SK-N-SH (cell line): ENCODE data around the gene NECTIN1. TPM values are rescaled to one million over a fixed set of nuclear protein-coding genes. Genes with fewer than 3 reads are reported as not detected.

Source experiments
- CTCF ChIA-PET: fragments of 300-600, 350-600 bp; formaldehyde crosslinking; extraction: SDS; loops from one replicate; lab custom pipeline; 2021; lab: Yijun Ruan, JAX
- POLR2A ChIA-PET: fragments of 350-600 bp; sonication (Branson Sonifier 250); formaldehyde crosslinking; extraction: SDS; loops from one replicate; lab custom pipeline; 2020; ENCODE audit warnings: antibody characterized with exemption, inconsistent platforms; lab: Yijun Ruan, JAX
- DNase-seq: peaks from one replicate; pipeline ENCODE4 v3.0.0; 2012
- H2AFZ ChIP-seq: fragments of 200-600 bp; sonication (generic); 2 replicates; pipeline ENCODE4 v1.8.1; 2016; ENCODE audit warnings: antibody characterized with exemption, mild to moderate bottlenecking, low read depth
- H3F3A ChIP-seq: fragments of 200-600 bp; sonication (generic); replicated peaks from 2 replicates; pipeline ENCODE3; 2016; ENCODE audit warnings: antibody characterized with exemption, mild to moderate bottlenecking; ENCODE audit not compliant: insufficient read depth
- H3K27ac ChIP-seq, 2 experiments: fragments of 200-500 bp in 1 of 2; fragments of 200-600 bp in 1 of 2; sonication (Bioruptor generic) in 1 of 2; sonication (generic), shearing (Covaris generic) in 1 of 2; 2 replicates each; pipeline versions ENCODE4 v1.5.1 to v1.6.1; 2014 to 2016; ENCODE audit warnings: low read depth in 2 of 2, inconsistent platforms in 1 of 2, low read length in 1 of 2, mild to moderate bottlenecking in 1 of 2, mixed read lengths in 1 of 2
- H3K27me3 ChIP-seq: fragments of 200-600 bp; sonication (generic), shearing (Covaris generic); 2 replicates; pipeline ENCODE4 v1.6.1; 2016; ENCODE audit warnings: mixed run types; ENCODE audit not compliant: insufficient read depth
- H3K36me3 ChIP-seq, 2 experiments: fragments of 200-500 bp in 1 of 2; fragments of 200-600 bp in 1 of 2; sonication (Bioruptor generic) in 1 of 2; sonication (generic) in 1 of 2; replicated peaks in 1 of 2; 2 replicates each; pipeline versions ENCODE3 to v1.5.1; 2014 to 2016; ENCODE audit warnings: low read length in 1 of 2, mild to moderate bottlenecking in 1 of 2; ENCODE audit not compliant: insufficient read depth in 2 of 2, control insufficient read depth in 1 of 2
- H3K4me1 ChIP-seq, 2 experiments: fragments of 200-500 bp in 1 of 2; fragments of 200-600 bp in 1 of 2; sonication (Bioruptor generic) in 1 of 2; sonication (generic), shearing (Covaris generic) in 1 of 2; 2 replicates each; pipeline versions ENCODE4 v1.5.1 to v1.6.1; 2014 to 2016; ENCODE audit warnings: low read depth in 1 of 2, low read length in 1 of 2, mixed run types in 1 of 2; ENCODE audit not compliant: insufficient read depth in 2 of 2, control insufficient read depth in 1 of 2
- H3K4me2 ChIP-seq: fragments of 200-600 bp; sonication (generic), shearing (Covaris generic); 2 replicates; pipeline ENCODE4 v1.6.1; 2017; ENCODE audit warnings: mixed run types
- H3K4me3 ChIP-seq, 2 experiments: fragments of 200-500 bp in 1 of 2; fragments of 200-600 bp in 1 of 2; sonication (Bioruptor generic) in 1 of 2; sonication (generic), shearing (Covaris generic) in 1 of 2; 2 replicates each; pipeline versions ENCODE4 v1.5.1 to v1.8.1; 2014 to 2016; ENCODE audit warnings: low read depth in 2 of 2, inconsistent platforms in 1 of 2, low read length in 1 of 2, mild to moderate bottlenecking in 1 of 2, mixed read lengths in 1 of 2, moderate library complexity in 1 of 2
- H3K79me2 ChIP-seq: fragments of 200-600 bp; sonication (generic); 2 replicates; pipeline ENCODE4 v1.8.1; 2017; ENCODE audit warnings: mild to moderate bottlenecking; ENCODE audit not compliant: insufficient read depth
- H3K9ac ChIP-seq: fragments of 200-600 bp; sonication (generic); 2 replicates; pipeline ENCODE4 v1.6.1; 2017; ENCODE audit warnings: mixed run types
- H3K9me2 ChIP-seq: fragments of 200-600 bp; sonication (generic); 2 replicates; pipeline ENCODE4 v1.6.1; 2017; ENCODE audit warnings: mixed run types
- H3K9me3 ChIP-seq: fragments of 200-600 bp; sonication (generic); 2 replicates; pipeline ENCODE4 v1.6.1; 2017; ENCODE audit warnings: mixed run types, mild to moderate bottlenecking, moderate library complexity
- H4K20me1 ChIP-seq: fragments of 200-600 bp; sonication (generic); 2 replicates; pipeline ENCODE4 v1.6.1; 2017; ENCODE audit warnings: mild to moderate bottlenecking, mixed run types; ENCODE audit not compliant: insufficient read depth
- EP300 ChIP-seq, 2 experiments: IDR thresholded peaks; 2 replicates each; pipeline versions ENCODE4 v1.4.0 to v1.6.1; 2012; ENCODE audit warnings: borderline replicate concordance in 1 of 2, low read depth in 1 of 2, low read length in 1 of 2
- FOSL2 ChIP-seq: IDR thresholded peaks from 2 replicates; pipeline ENCODE4 v1.4.0; 2012; ENCODE audit warnings: low read depth, mild to moderate bottlenecking, moderate library complexity, borderline replicate concordance
- FOXJ3 ChIP-seq: sonication (generic); formaldehyde crosslinking; IDR thresholded peaks from 2 replicates; pipeline ENCODE4 v1.5.1; 2020; ENCODE audit warnings: mild to moderate bottlenecking, missing genetic modification reagents
- JUND ChIP-seq: IDR thresholded peaks from 2 replicates; pipeline ENCODE4 v1.4.0; 2012
- MAX ChIP-seq: IDR thresholded peaks from 2 replicates; pipeline ENCODE4 v1.4.0; 2012; ENCODE audit warnings: low read depth
- MEF2A ChIP-seq: IDR thresholded peaks from 2 replicates; pipeline ENCODE4 v1.4.0; 2012; ENCODE audit warnings: low read depth, borderline replicate concordance
- NFIC ChIP-seq: IDR thresholded peaks from 2 replicates; pipeline ENCODE4 v1.4.0; 2012; ENCODE audit warnings: borderline replicate concordance
- REST ChIP-seq: IDR thresholded peaks from 2 replicates; pipeline ENCODE4 v1.6.1; 2012; ENCODE audit warnings: mild to moderate bottlenecking, low read depth, low read length, moderate library complexity
- RFX5 ChIP-seq: IDR thresholded peaks from 2 replicates; pipeline ENCODE4 v1.6.1; 2012; ENCODE audit warnings: mild to moderate bottlenecking, improper control_type of control experiment, low read length
- RXRA ChIP-seq: IDR thresholded peaks from 2 replicates; pipeline ENCODE4 v1.4.0; 2012; ENCODE audit warnings: low read depth, mild to moderate bottlenecking, borderline replicate concordance
- SIN3A ChIP-seq: IDR thresholded peaks from 2 replicates; pipeline ENCODE4 v1.6.1; 2012; ENCODE audit warnings: low read depth, mild to moderate bottlenecking, low read length, moderate library complexity, borderline replicate concordance
- TAF1 ChIP-seq: IDR thresholded peaks from 2 replicates; pipeline ENCODE4 v1.6.1; 2012; ENCODE audit warnings: low read depth, mild to moderate bottlenecking, low read length, moderate library complexity, borderline replicate concordance
- TCF12 ChIP-seq: IDR thresholded peaks from 2 replicates; pipeline ENCODE4 v1.4.0; 2012
- YY1 ChIP-seq: IDR thresholded peaks from 2 replicates; pipeline ENCODE4 v1.4.0; 2012; ENCODE audit warnings: low read depth, mild to moderate bottlenecking
- WGBS: methylation state at CpG from one replicate; pipeline ENCODE4 v1.1.6; 2017; ENCODE audit warnings: low lambda C conversion rate; 5-methylcytosine and 5-hydroxymethylcytosine counted together
- polyA plus RNA-seq, 3 experiments: library from polyadenylated mRNA; depleted of rRNA; stranded (reverse); fragments of >200 nt; gene quantifications; 2 replicates each; pipeline ENCODE4 v1.2.3, GENCODE V29; 2012
- TF ChIP-seq, protein P1 (sequence below): IDR thresholded peaks from 2 replicates; pipeline ENCODE4 v1.4.0; 2012; ENCODE audit warnings: low read depth, borderline replicate concordance
- TF ChIP-seq, protein P2 (sequence below): IDR thresholded peaks from 2 replicates; pipeline ENCODE4; 2012
- TF ChIP-seq, protein P3 (sequence below): fragments of 200-600 bp; sonication (generic); IDR thresholded peaks from 2 replicates; pipeline ENCODE4 v1.6.1; 2017; ENCODE audit warnings: antibody characterized with exemption, mild to moderate bottlenecking, moderate library complexity

NECTIN1 gene
- polyA plus RNA-seq, 1 of the 3 experiments (the other 2 are of a cell fraction), result 9.1 TPM

GRCh38 chr11:119615882-119616196 lies 113.2 kb downstream of the NECTIN1 start:
- Histone ChIP-seq H3K4me2 (peak overlapping the region; percentile 25; the same call in 1 of the 2 replicates), H3F3A (peaks cover 10% of the 10 kb centered on the region), H2AFZ (peak overlapping the region; percentile 84), H3K36me3 (no peaks in the 10 kb centered on the region), H4K20me1 (no peaks in the 10 kb centered on the region), H3K4me3 (no peak overlapping the region), H3K4me1 (peaks cover 0 to 15% of the 10 kb centered on the region in 2 experiments; a peak in 2 of 4 replicates), H3K9me3 (no peaks in the 10 kb centered on the region), H3K27ac (peak overlapping the region in 1 of 2 experiments; percentile 74; a peak in 2 of 4 replicates), H3K9ac (0 out of 2 replicates have a peak overlapping the region, but pooled peaks have one; percentile 10), H3K27me3 (no peaks in the 10 kb centered on the region), H3K9me2 (no peaks in the 10 kb centered on the region), H3K79me2 (no peaks in the 10 kb centered on the region)
- no peak for TF ChIP-seq MEF2A
- no peak for TF ChIP-seq TAF1
- TF ChIP-seq EP300 (IDR thresholded peaks at IDR 0.05; ENCODE audit: borderline replicate concordance in 1 of 2, low read depth in 1 of 2, low read length in 1 of 2), result 0 out of 4 replicates have a peak, but pooled peaks of 1 of the 2 experiments have one; percentile 1
- TF ChIP-seq REST, result no peak
- TF ChIP-seq RFX5, result no peak
- TF ChIP-seq YY1, result no peak
- no peak for TF ChIP-seq FOXJ3 (CRISPR knock-in tag)
- TF ChIP-seq MAX, result no peak
- ChIA-PET POLR2A (no interaction called here), CTCF (interaction anchor here (1.9 kb wide), 1 partner anchor 9 kb away, joined by 8 read pairs; no protein-coding TSS in a partner anchor)
- DNase-seq, result no peak

- H2AFZ ChIP-seq, result peak overlapping the region; percentile 84
- H3K4me1 ChIP-seq, result peaks cover 0 to 15% of the 10 kb centered on the region in 2 experiments; a peak in 2 of 4 replicates
- ChIA-PET CTCF (interaction anchor here (1.6 to 1.9 kb wide), 3 partner anchors 10 to 35 kb away, joined by 3 to 8 read pairs (median 4); no protein-coding TSS in a partner anchor), POLR2A (no interaction called here)
- H3K9me2 ChIP-seq, result no peaks in the 10 kb centered on the region
- no peak overlapping the region for H3K4me3 ChIP-seq
- 0 out of 2 replicates have a peak overlapping the region, but pooled peaks have one; percentile 10 for H3K9ac ChIP-seq
- no peaks in the 10 kb centered on the region for H3K79me2 ChIP-seq
- H3F3A ChIP-seq, result peaks cover 10% of the 10 kb centered on the region
- H3K4me2 ChIP-seq, result peak overlapping the region; percentile 25; the same call in 1 of the 2 replicates
- H4K20me1 ChIP-seq, result no peaks in the 10 kb centered on the region
- 67% methylated on average over 9 of the region's 9 CpGs for WGBS
- H3K27ac ChIP-seq, result peak overlapping the region in 1 of 2 experiments; percentile 74; a peak in 2 of 4 replicates
- no peaks in the 10 kb centered on the region for H3K36me3 ChIP-seq
- no peaks in the 10 kb centered on the region for H3K9me3 ChIP-seq
- no peak for DNase-seq
- H3K27me3 ChIP-seq, result no peaks in the 10 kb centered on the region
- peak; percentile 67 for TF ChIP-seq TCF12
- TF ChIP-seq JUND, result peak; percentile 57
- TF ChIP-seq, protein P1, sequence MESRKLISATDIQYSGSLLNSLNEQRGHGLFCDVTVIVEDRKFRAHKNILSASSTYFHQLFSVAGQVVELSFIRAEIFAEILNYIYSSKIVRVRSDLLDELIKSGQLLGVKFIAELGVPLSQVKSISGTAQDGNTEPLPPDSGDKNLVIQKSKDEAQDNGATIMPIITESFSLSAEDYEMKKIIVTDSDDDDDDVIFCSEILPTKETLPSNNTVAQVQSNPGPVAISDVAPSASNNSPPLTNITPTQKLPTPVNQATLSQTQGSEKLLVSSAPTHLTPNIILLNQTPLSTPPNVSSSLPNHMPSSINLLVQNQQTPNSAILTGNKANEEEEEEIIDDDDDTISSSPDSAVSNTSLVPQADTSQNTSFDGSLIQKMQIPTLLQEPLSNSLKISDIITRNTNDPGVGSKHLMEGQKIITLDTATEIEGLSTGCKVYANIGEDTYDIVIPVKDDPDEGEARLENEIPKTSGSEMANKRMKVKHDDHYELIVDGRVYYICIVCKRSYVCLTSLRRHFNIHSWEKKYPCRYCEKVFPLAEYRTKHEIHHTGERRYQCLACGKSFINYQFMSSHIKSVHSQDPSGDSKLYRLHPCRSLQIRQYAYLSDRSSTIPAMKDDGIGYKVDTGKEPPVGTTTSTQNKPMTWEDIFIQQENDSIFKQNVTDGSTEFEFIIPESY, result 0 out of 2 replicates have a peak, but pooled peaks have one; percentile 46
- TF ChIP-seq, protein P2, sequence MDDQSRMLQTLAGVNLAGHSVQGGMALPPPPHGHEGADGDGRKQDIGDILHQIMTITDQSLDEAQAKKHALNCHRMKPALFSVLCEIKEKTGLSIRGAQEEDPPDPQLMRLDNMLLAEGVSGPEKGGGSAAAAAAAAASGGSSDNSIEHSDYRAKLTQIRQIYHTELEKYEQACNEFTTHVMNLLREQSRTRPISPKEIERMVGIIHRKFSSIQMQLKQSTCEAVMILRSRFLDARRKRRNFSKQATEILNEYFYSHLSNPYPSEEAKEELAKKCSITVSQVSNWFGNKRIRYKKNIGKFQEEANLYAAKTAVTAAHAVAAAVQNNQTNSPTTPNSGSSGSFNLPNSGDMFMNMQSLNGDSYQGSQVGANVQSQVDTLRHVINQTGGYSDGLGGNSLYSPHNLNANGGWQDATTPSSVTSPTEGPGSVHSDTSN, result 0 out of 2 replicates have a peak, but pooled peaks have one; percentile 14
- peak; percentile 43; the same call in 1 of the 2 replicates for TF ChIP-seq NFIC
- peak; percentile 55; the same call in 1 of the 2 replicates for TF ChIP-seq FOSL2
- TF ChIP-seq, protein P3, sequence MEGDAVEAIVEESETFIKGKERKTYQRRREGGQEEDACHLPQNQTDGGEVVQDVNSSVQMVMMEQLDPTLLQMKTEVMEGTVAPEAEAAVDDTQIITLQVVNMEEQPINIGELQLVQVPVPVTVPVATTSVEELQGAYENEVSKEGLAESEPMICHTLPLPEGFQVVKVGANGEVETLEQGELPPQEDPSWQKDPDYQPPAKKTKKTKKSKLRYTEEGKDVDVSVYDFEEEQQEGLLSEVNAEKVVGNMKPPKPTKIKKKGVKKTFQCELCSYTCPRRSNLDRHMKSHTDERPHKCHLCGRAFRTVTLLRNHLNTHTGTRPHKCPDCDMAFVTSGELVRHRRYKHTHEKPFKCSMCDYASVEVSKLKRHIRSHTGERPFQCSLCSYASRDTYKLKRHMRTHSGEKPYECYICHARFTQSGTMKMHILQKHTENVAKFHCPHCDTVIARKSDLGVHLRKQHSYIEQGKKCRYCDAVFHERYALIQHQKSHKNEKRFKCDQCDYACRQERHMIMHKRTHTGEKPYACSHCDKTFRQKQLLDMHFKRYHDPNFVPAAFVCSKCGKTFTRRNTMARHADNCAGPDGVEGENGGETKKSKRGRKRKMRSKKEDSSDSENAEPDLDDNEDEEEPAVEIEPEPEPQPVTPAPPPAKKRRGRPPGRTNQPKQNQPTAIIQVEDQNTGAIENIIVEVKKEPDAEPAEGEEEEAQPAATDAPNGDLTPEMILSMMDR, result no peak
- no peak for TF ChIP-seq RFX5
- TF ChIP-seq SIN3A, result no peak
- TF ChIP-seq RXRA, result peak; percentile 74
Observed at GRCh38 chr11:119615003-119615881, 113.8 kb downstream of the NECTIN1 start.
